22Rv1 (cell line): ENCODE data around the gene ZSCAN25.

Experiments used
- CTCF ChIP-seq: fragments of 450-650 bp; IDR thresholded peaks from 2 replicates; pipeline ENCODE4 v1.5.1; 2017; ENCODE audit warnings: mild to moderate bottlenecking
- ZFX ChIP-seq: fragments of 450-650 bp; IDR thresholded peaks from 2 replicates; pipeline ENCODE4 v1.6.1; 2017; ENCODE audit warnings: antibody characterized with exemption, borderline replicate concordance

DNA sequence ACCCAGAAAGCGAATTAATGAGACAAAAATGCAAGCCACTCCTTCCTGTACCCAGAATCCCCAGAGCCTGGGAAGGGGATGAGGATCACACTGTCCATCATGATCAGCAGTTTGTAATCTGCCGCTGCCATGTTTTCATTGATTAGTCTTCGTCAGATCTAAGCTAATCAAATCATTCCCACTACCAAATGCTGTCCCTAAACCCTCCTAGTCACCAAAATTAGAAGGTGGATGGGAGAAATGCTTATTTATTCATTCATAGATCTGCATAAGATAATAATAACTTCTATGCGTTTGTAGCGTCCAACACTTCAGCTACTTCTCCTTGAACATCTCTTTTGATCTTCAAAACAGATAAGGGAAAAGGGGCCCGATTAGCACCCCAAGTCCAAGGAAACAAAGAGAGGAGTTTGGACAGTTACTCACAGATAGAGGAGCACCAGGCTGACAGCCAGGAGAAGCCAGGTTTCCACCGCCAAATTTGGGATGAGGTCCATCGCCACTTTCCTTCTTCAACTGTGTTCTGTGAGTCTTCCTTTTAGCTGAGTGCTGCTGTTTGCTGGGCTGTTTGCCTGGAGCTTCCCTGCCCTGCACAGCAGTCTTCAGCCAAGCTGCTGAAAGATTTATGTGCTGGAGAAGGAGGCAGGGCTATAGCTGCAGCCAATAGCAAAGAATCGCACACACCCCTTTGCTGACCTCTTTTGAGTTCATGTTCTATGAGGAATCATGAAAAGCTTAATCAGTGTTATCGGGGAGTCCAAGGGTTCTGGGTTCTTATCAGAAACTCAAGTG lies 62.9 kb downstream of the ZSCAN25 start, which contains the start of gene CYP3A5:
- no peak for TF ChIP-seq CTCF
- no peak for TF ChIP-seq ZFX
